Measurements from ENCODE around the gene DNAJA2.
"Not testable (repeated sequence)": the region's sequence is repeated elsewhere in the genome, so short reads cannot be mapped to it uniquely, and the experiment has no call there.

Gene DNAJA2

DNA sequence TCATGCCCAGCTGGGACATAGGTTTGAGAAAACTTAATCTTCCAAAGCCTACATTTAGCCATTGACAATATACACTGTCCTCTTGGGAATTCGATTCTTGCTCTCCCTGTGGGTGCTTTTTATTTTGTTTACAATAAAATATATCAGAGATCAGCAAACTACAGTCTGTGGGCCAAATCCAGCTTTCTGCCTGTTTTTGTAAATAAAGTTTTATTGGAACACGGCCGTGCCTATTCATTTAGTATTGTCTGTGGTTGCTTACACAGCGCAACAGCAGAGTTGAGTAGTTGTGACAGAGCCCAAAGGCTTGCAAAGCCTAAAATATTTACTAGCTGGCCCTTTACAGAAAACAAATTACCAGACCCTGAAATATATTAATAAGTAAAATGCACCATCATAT lies 39.7 kb upstream of the DNAJA2 start:
- H3K4me3 ChIP-seq (ENCODE audit: low read depth, low read length) = no peak overlapping the region
- no peak for DNase-seq (ENCODE audit: low read depth)
- no peak for TF ChIP-seq CTCF (conservative IDR thresholded peaks at IDR 0.05; ENCODE audit: low read depth, low read length)

DNA sequence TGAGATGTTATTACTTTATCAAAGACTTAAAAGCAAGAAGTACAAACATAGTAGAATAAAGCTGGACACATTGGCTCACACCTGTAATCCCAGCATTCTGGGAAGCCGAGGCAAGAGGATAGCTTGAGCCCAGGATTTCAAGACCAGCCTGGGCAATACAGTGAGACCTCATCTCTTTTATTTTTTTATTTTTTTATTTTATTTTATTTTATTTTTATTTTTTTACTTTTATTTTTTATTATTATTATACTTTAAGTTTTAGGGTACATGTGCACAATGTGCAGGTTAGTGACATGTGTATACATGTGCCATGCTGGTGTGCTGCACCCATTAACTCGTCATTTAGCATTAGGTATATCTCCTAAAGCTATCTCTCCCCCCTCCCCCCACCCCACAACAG lies 37.3 kb upstream of the DNAJA2 start:
- H3K4me3 ChIP-seq (ENCODE audit: low read depth, low read length); DNase-seq (ENCODE audit: low read depth): not testable (repeated sequence)

GRCh38 chr16:47008612-47009011 lies 35.1 kb upstream of the DNAJA2 start:
- H3K4me3 ChIP-seq (ENCODE audit: low read depth, low read length) = no peak overlapping the region
- no peak for DNase-seq (ENCODE audit: low read depth)
- TF ChIP-seq CTCF (conservative IDR thresholded peaks at IDR 0.05; ENCODE audit: low read depth, low read length) = no peak

GRCh38 chr16:47008174-47008573 lies 34.7 kb upstream of the DNAJA2 start:
- no peak overlapping the region for H3K4me3 ChIP-seq (ENCODE audit: low read depth, low read length)
- no peak for TF ChIP-seq CTCF (conservative IDR thresholded peaks at IDR 0.05; ENCODE audit: low read depth, low read length)
- peak; percentile 45 for DNase-seq (ENCODE audit: low read depth)

DNA sequence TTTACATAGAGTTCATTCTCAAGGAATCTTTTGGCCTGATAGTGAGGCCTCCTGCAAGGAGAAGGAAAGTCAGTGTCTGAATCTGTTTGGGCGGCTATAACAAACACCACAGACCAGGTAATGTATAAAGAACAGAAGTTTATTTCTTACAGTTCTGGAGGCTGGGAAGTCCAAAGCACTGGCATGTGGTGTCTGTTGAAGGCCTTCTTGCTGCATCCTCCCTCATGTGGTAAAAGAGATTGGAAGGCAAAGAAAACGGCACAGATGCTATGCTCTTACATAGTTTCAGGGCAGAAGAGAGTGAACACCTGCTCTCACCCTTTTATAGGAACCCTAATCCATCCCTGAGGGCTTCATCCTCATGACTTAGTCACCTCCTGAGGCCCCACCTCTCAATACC lies 31.2 kb upstream of the DNAJA2 start:
- TF ChIP-seq CTCF (conservative IDR thresholded peaks at IDR 0.05; ENCODE audit: low read depth, low read length) = no peak
- no peak overlapping the region for H3K4me3 ChIP-seq (ENCODE audit: low read depth, low read length)
- no peak for DNase-seq (ENCODE audit: low read depth)

- not testable (repeated sequence) for H3K4me3 ChIP-seq (ENCODE audit: low read depth, low read length); DNase-seq (ENCODE audit: low read depth)
Measured at GRCh38 chr16:47000066-47000465, 26.6 kb upstream of the DNAJA2 start.

DNA sequence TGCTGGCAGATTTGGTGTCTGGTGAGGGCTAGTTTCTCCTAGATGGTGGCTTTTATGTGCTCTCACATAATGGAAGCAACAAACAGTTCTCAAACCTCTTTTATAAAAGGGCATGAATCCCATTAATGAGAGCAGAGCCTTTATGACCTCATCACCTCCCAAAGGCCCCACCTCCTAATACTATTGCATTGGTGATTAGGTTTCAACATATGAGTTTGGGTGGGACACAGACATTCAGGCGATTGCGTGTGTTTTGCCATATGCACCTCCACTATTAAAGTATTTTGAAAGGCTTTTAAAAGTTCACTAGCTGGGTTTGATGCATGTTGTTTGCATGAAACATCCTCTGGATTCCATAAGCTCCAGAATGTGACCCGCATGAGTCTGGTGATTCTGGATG lies 24.4 kb upstream of the DNAJA2 start:
- TF ChIP-seq CTCF (conservative IDR thresholded peaks at IDR 0.05; ENCODE audit: low read depth, low read length) = no peak
- DNase-seq (ENCODE audit: low read depth) = no peak
- H3K4me3 ChIP-seq (ENCODE audit: low read depth, low read length) = no peak overlapping the region

DNA sequence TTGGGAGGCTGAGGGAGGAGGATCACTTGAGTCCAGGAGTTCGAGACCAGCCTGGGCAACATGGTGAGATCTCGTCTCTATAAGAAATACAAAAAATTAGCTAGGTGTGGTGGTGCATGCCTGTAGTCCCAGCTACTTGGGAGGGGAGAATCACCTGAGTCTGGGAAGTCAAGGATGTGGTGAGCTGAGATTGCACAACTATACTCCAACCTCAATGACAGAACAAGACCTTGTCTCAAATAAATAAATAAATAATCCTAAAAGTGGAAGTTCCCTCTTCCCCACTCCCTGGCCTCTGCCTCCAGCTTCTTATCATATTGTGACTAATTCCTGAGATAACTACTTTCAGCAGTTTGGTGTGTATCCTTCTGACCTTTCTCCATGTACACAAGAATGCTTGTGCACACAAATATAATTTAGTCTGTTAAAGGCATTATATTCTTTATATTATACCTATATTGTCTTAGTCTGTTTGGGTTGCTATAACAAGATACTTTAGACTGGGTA lies 23.5 kb upstream of the DNAJA2 start:
- TF ChIP-seq CTCF (conservative IDR thresholded peaks at IDR 0.05; ENCODE audit: low read depth, low read length) = no peak
- no peak for DNase-seq (ENCODE audit: low read depth)
- H3K4me3 ChIP-seq (ENCODE audit: low read depth, low read length) = no peak overlapping the region

Data from choroid plexus epithelial cell (primary cell).